Hematopoietic multipotent progenitor cell treated with erythropoietin and hydrocortisone succinate and interleukin-3 and kit ligand, for 15 days (in vitro differentiated cells): ENCODE measurements around the gene SCARF2.
"Not testable (repeated sequence)": the region's sequence is repeated elsewhere in the genome, so short reads cannot be mapped to it uniquely, and the experiment has no call there.

ENCODE experiments used
- DNase-seq: peaks from one replicate; pipeline ENCODE4 v3.0.0-alpha.2; 2015; ENCODE audit warnings: low spot score

SCARF2 gene

DNA sequence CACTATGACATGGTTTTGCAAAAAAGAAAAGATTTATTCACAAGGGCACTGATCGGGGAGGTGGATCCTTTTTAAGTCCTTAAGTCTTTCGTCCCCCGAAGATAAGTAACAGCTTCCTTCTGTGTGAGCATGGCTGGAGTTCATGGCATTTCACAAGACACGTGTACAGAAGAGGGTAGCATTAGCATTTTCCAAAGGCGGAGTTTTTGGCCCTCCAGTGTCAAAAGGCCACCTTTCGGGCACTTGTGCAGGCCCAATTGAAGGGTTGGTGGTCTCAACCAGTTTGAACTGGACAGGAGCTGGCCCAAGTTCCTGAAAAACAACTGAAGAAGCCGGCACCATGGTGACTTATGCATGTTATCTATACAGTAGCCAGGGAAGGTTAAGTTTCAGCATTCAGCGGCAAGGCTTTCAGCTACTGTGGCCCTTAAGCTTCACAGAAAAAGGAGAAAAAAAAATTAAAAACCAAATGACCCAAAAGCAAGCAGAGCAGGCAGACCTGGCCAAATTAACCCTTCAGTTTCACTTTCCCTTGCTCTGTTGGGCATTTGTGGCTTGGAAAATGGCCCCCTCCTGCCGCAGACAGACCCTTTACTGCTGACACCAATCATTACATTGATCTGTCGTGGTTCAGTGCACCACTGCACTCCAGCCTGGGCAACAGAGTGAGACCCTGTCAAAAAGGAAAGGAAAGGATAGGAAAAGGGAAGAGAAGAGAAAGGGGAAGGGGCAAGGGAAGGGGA is 25.0 kb downstream of the SCARF2 start:
- DNase-seq: no peak

DNA sequence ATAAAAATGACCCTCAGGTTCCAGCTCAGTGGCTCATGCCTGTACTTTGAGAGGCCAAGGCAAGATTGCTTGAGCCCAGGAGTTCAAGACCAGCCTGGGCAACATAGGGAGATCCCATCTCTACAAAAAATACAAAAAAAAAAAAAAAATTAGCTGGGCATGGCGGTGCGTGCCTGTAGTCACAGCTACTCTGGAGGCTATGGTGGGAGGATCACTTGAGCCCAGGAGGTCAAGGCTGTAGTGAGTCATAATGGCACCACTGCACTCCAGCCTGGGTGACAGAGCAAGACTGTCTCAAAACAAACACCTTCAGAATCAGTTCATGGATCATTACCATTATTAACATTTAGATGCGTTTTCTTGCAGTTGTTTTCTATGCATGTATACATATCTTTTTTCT is 28.2 kb downstream of the SCARF2 start:
- DNase-seq: not testable (repeated sequence)

- no peak for DNase-seq
Measured at GRCh38 chr22:20408891-20409290, 28.7 kb downstream of the SCARF2 start.

- no peak for DNase-seq
Measured at GRCh38 chr22:20407829-20408228, 29.8 kb downstream of the SCARF2 start.

DNA sequence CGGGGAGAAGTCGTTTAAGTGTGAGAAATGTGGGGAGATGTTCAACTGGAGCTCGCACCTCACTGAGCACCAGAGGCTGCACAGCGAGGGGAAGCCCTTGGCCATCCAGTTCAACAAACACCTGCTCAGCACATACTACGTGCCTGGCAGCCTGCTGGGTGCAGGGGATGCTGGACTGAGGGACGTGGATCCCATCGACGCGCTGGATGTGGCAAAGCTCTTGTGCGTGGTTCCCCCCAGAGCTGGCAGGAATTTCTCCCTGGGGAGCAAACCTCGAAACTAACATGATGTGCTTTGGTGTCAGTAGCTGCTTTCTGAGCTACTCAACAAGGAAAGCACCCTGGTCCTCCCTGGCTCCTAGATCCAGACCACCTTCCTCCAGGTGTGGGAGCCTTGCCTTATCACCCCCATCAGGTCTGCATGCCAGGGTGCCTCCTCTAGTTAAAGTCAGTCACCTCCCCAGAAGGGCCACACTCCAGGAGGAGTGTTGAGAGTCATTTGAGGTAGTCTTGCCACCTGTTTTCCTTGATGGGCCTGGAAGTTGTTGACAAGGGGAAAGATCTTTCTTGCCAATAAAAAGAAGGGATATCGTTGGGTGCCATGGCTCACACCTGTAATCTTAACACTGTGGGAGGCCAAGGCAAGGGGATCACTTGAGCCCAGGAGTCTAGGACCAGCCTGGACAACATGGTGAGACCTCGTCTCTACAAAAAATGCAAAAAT is 30.8 kb downstream of the SCARF2 start:
- no peak for DNase-seq

GRCh38 chr22:20405931-20406685 is 31.5 kb downstream of the SCARF2 start:
- DNase-seq: no peak

DNA sequence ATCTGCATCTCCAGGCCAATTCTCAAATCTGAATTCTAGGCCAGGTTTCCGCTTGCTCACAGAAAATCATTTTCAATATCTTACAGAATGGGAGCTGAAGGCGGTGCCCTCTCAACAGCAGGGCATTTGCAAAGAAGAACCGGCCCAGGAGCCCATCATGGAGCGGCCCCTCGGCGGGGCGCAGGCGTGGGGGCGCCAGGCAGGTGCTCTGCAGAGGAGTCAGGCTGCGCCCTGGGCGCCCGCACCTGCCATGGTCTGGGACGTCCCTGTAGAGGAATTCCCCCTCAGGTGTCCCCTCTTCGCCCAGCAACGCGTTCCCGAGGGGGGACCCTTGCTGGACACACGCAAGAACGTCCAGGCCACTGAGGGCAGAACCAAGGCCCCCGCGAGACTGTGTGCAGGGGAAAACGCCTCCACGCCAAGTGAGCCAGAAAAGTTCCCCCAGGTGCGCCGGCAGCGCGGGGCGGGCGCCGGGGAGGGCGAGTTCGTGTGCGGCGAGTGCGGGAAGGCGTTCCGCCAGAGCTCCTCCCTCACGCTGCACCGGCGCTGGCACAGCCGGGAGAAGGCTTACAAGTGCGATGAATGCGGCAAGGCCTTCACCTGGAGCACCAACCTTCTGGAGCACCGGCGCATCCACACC is 32.2 kb downstream of the SCARF2 start:
- DNase-seq: no peak

GRCh38 chr22:20404881-20405280 is 32.7 kb downstream of the SCARF2 start:
- no peak for DNase-seq

DNA sequence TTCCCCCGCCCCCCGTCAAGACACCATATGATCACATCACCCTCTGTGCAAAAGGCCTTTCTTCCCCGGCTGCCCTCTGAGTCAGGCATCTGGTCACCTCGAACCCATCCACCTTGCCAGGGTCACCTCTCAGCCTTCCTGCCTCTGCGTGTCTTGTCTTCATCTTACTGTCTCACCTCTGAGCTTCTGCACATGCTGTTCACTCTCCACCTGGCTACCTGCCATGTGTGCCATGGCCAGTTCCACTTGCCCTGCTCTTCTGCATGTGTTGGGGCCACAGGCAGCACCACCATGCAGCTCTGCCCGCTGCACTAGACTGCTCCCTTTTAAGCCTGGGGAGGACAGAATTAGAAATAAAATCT is 33.9 kb downstream of the SCARF2 start:
- no peak for DNase-seq

- no peak for DNase-seq
Measured at GRCh38 chr22:20402960-20403778, 34.5 kb downstream of the SCARF2 start.

GRCh38 chr22:20401376-20402014 is 36.1 kb downstream of the SCARF2 start:
- DNase-seq: no peak

DNA sequence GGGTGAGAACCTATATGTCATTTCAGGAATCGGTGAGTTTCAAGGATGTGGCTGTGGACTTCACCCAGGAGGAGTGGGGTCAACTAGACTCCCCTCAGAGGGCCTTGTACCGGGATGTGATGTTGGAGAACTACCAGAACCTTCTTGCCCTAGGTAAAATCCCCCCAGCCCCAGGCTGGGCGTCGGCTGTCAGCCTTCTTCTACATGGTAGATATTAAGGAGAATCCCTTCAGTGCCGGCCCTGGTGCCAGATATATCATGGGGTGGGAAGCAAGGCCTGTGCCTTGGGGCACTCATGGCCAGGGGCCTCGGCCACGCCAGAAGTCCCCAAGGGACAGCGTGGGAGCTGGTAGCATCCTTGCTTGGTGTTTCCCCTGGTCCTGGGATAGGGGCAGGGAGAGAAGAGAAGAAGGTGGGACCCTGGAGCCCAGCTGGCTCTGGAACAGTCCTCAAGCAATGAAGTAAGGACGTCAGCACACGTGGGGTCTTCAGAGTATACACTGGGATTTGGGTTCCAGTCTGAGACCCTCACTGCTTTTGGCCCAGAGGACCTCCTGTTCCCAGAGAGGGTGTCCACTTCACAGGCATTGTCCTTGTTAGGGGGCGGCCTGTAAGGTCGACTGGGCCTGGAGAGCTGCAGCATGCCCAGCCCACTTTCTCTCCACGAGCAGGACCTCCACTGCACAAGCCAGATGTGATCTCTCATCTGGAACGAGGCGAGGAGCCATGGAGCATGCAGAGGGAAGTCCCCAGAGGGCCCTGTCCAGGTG is 36.8 kb downstream of the SCARF2 start:
- DNase-seq: no peak

DNA sequence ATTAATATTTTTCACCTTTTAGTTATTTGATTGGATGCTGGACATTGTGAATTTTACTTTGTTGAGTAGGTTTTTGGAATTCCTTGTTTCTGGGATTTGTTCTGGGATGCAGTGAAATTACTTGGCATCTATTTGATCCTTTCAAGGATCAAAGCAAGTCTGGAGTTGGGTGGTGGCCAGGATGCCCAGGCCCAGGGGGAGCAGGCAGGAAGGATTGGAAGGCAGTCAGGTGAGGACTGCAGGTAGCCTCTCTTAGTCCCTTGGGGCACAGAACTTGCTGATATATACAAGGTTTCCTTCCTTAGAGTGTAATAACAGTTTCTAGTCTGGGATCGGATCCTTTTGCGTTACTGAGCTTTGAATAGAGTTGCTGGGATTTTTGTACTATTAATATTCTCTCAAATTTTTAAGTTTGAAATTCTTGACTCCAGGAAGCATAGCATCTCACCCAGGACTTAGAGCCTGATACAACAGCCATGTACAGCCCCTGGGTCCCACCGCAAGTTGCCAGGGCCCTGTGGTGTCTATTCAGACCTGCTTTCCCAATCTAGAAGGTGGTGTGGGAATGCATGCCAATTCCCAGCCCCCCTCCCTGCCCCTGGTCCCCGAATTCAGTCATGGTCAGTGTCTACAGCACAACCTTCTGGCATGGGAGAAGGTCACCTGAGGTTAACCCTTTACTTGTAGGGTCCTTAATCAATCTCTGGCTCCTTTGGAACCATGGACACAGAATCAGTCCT is 37.6 kb downstream of the SCARF2 start:
- DNase-seq: no peak

- DNase-seq: no peak
Measured at GRCh38 chr22:20398420-20398819, 39.2 kb downstream of the SCARF2 start.

GRCh38 chr22:20397498-20397897 is 40.1 kb downstream of the SCARF2 start:
- no peak for DNase-seq

- no peak for DNase-seq
Measured at GRCh38 chr22:20396639-20397038, 41.0 kb downstream of the SCARF2 start.

DNA sequence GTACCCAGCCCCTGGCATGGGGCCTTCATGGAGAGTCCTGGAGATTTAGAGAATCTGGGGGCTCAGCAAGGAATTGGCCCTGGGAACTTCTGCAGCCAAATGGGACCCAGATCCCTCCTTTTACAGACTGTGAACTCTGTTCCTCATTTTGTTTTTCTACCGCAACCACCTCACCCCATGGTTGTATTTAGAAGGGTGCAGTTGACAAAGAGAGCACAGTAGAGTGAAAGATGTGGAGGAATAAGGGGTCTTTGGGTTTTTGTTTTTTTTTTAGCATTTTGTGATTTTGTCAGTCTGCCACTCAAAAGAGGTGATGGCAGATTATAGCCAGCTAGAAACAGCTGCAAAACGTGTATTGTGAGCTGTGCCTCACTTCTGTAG is 41.7 kb downstream of the SCARF2 start:
- no peak for DNase-seq

- DNase-seq: no peak
Measured at GRCh38 chr22:20395181-20395906, 42.3 kb downstream of the SCARF2 start.
